H1 (cell line): Measurements from ENCODE around the gene PAXX. TPM values are rescaled to one million over a fixed set of nuclear protein-coding genes. Genes with fewer than 3 reads are reported as not detected.

Source experiments
- CTCF ChIA-PET: fragments of 300-600 bp; sonication (Branson Sonifier 250); formaldehyde crosslinking; loops from one replicate; lab custom pipeline; 2021; ENCODE audit not compliant: partially characterized antibody; lab: Charles Lee
- POLR2A ChIA-PET: fragments of 300-600 bp; sonication (Branson Sonifier 250); formaldehyde crosslinking; loops from one replicate; lab custom pipeline; 2021; ENCODE audit warnings: inconsistent platforms; ENCODE audit not compliant: partially characterized antibody; lab: Charles Lee
- DNase-seq, 2 experiments: peaks; one replicate each; pipeline versions ENCODE4 v3.0.0 to v3.0.0-alpha.2; 2010 to 2022; ENCODE audit warnings: low spot score in 2 of 2, low read depth in 1 of 2, mixed read lengths in 1 of 2
- FAIRE-seq: peaks from 2 replicates; lab custom pipeline; 2011; peaks lifted over from hg19 to GRCh38; lab: Jason Lieb, UNC
- H2AFZ ChIP-seq: 2 replicates; pipeline ENCODE4 v1.8.1; 2012; ENCODE audit warnings: low read length, inconsistent platforms
- H2AK5ac ChIP-seq: 2 replicates; pipeline ENCODE4 v1.6.1; 2013; ENCODE audit warnings: low read depth, low read length
- H2BK120ac ChIP-seq: replicated peaks from 2 replicates; pipeline ENCODE3; 2013; ENCODE audit warnings: low read depth, low read length, inconsistent platforms
- H2BK12ac ChIP-seq: 2 replicates; pipeline ENCODE4 v1.6.1; 2013; ENCODE audit warnings: low read depth, low read length
- H2BK15ac ChIP-seq: 2 replicates; pipeline ENCODE4 v1.6.1; 2013; ENCODE audit warnings: low read length
- H2BK20ac ChIP-seq: 2 replicates; pipeline ENCODE4 v1.6.1; 2013; ENCODE audit warnings: low read length
- H2BK5ac ChIP-seq: 2 replicates; pipeline ENCODE4 v1.6.1; 2013; ENCODE audit warnings: low read depth, low read length
- H3K14ac ChIP-seq: 2 replicates; pipeline ENCODE4 v1.6.1; 2013; ENCODE audit warnings: inconsistent platforms; ENCODE audit not compliant: insufficient read length
- H3K18ac ChIP-seq: 2 replicates; pipeline ENCODE4 v1.6.1; 2013; ENCODE audit warnings: low read length; ENCODE audit errors: extremely low read depth
- H3K23ac ChIP-seq: 2 replicates; pipeline ENCODE4 v1.6.1; 2013; ENCODE audit warnings: inconsistent platforms; ENCODE audit not compliant: insufficient read length
- H3K23me2 ChIP-seq: 2 replicates; pipeline ENCODE4 v1.6.1; 2013; ENCODE audit warnings: low read depth, low read length
- H3K27ac ChIP-seq: 2 replicates; pipeline ENCODE4 v1.6.1; 2011; ENCODE audit warnings: low read depth, low read length, inconsistent platforms
- H3K27me3 ChIP-seq, 4 experiments: replicated peaks in 1 of 4; 1 replicate in 1 of 4; 2 replicates in 3 of 4; pipeline versions ENCODE4 v1.6.1 to v1.8.1; 2011 to 2013; ENCODE audit warnings: low read length in 3 of 4, mild to moderate bottlenecking in 3 of 4, inconsistent platforms in 2 of 4, mixed read lengths in 2 of 4, moderate library complexity in 1 of 4; ENCODE audit not compliant: control insufficient read depth in 3 of 4, insufficient read depth in 3 of 4; ENCODE audit errors: extremely low read depth in 1 of 4
- H3K36me3 ChIP-seq, 4 experiments: 2 replicates each; pipeline versions ENCODE4 v1.6.1 to v1.8.1; 2011 to 2013; ENCODE audit warnings: mild to moderate bottlenecking in 4 of 4, low read length in 3 of 4, moderate library complexity in 2 of 4, control low read depth in 1 of 4, inconsistent platforms in 1 of 4; ENCODE audit not compliant: insufficient read depth in 4 of 4, control insufficient read depth in 2 of 4
- H3K4ac ChIP-seq: replicated peaks from 2 replicates; pipeline ENCODE3; 2013; ENCODE audit warnings: low read length, low read depth, mixed read lengths, inconsistent platforms; ENCODE audit not compliant: insufficient read length
- H3K4me1 ChIP-seq, 4 experiments: replicated peaks in 1 of 4; 1 replicate in 1 of 4; 2 replicates in 3 of 4; pipeline versions ENCODE4 v1.6.1 to v1.8.1; 2011 to 2013; ENCODE audit warnings: low read length in 3 of 4, inconsistent platforms in 2 of 4, mixed read lengths in 1 of 4; ENCODE audit not compliant: insufficient read depth in 4 of 4, control insufficient read depth in 3 of 4
- H3K4me2 ChIP-seq, 2 experiments: 2 replicates each; pipeline versions ENCODE4 v1.6.1 to v1.8.1; 2011 to 2013; ENCODE audit warnings: low read depth in 2 of 2, low read length in 2 of 2, control low read depth in 1 of 2, inconsistent platforms in 1 of 2, mild to moderate bottlenecking in 1 of 2; ENCODE audit not compliant: insufficient read depth in 1 of 2
- H3K4me3 ChIP-seq, 4 experiments: fragments of 200-600, 300-600 bp in 1 of 4; sonication (generic), shearing (Covaris generic), sonication (Bioruptor Twin) in 1 of 4; 2 replicates each; pipeline versions ENCODE4 v1.5.1 to v1.8.1; 2011 to 2016; ENCODE audit warnings: low read length in 4 of 4, low read depth in 3 of 4, control low read depth in 2 of 4, inconsistent platforms in 2 of 4, mild to moderate bottlenecking in 2 of 4, mixed read lengths in 1 of 4, moderate library complexity in 1 of 4; ENCODE audit not compliant: insufficient read depth in 2 of 4; ENCODE audit errors: extremely low read depth in 1 of 4
- H3K56ac ChIP-seq: replicated peaks from 2 replicates; pipeline ENCODE3; 2013; ENCODE audit warnings: low read depth, mild to moderate bottlenecking, mixed read lengths, low read length, inconsistent platforms; ENCODE audit not compliant: insufficient read length
- H3K79me1 ChIP-seq: 2 replicates; pipeline ENCODE4 v1.6.1; 2013; ENCODE audit warnings: low read depth, low read length, control low read depth
- H3K79me2 ChIP-seq, 2 experiments: 2 replicates each; pipeline versions ENCODE4 v1.6.1 to v1.8.1; 2012 to 2013; ENCODE audit warnings: low read length in 2 of 2, mild to moderate bottlenecking in 2 of 2, inconsistent platforms in 1 of 2; ENCODE audit not compliant: insufficient read depth in 2 of 2, control insufficient read depth in 1 of 2
- H3K9ac ChIP-seq, 4 experiments: replicated peaks in 1 of 4; 1 replicate in 1 of 4; 2 replicates in 3 of 4; pipeline versions ENCODE4 v1.6.1 to v1.8.1; 2011 to 2013; ENCODE audit warnings: low read depth in 3 of 4, low read length in 3 of 4, control low read depth in 2 of 4, mild to moderate bottlenecking in 2 of 4, moderate library complexity in 2 of 4, inconsistent platforms in 1 of 4; ENCODE audit errors: extremely low read depth in 1 of 4
- H3K9me3 ChIP-seq, 2 experiments: 2 replicates each; pipeline versions ENCODE4 v1.6.1 to v1.8.1; 2012 to 2013; ENCODE audit warnings: mild to moderate bottlenecking in 2 of 2, moderate library complexity in 2 of 2, control low read depth in 1 of 2, inconsistent platforms in 1 of 2, low read depth in 1 of 2, low read length in 1 of 2, mixed read lengths in 1 of 2; ENCODE audit not compliant: insufficient read depth in 2 of 2
- H4K20me1 ChIP-seq, 2 experiments: replicated peaks in 1 of 2; 2 replicates each; pipeline versions ENCODE3 to v1.8.1; 2011 to 2013; ENCODE audit warnings: inconsistent platforms in 2 of 2, low read length in 2 of 2, mild to moderate bottlenecking in 1 of 2; ENCODE audit not compliant: insufficient read depth in 2 of 2, control insufficient read depth in 1 of 2
- H4K5ac ChIP-seq: 2 replicates; pipeline ENCODE4 v1.6.1; 2013; ENCODE audit warnings: low read length, low read depth, mixed read lengths, inconsistent platforms; ENCODE audit not compliant: insufficient read length
- H4K8ac ChIP-seq: 2 replicates; pipeline ENCODE4 v1.8.0; 2013; ENCODE audit warnings: mild to moderate bottlenecking, moderate library complexity, low read length, inconsistent platforms; ENCODE audit not compliant: insufficient read depth; ENCODE audit errors: extremely low read depth
- H4K91ac ChIP-seq: replicated peaks from 2 replicates; pipeline ENCODE3; 2013; ENCODE audit warnings: low read length, mixed read lengths, inconsistent platforms; ENCODE audit not compliant: insufficient read length
- CHD1 ChIP-seq: IDR thresholded peaks from 2 replicates; pipeline ENCODE4 v1.6.1; 2012; ENCODE audit warnings: low read depth, low read length, improper control_type of control experiment
- CREB1 ChIP-seq: IDR thresholded peaks from 2 replicates; pipeline ENCODE4 v1.6.1; 2012; ENCODE audit warnings: inconsistent platforms
- CTCF ChIP-seq, 3 experiments: IDR thresholded peaks; 1 replicate in 2 of 3; 2 replicates in 1 of 3; pipeline versions ENCODE4 v1.5.1 to v1.6.1; 2011; ENCODE audit warnings: low read length in 3 of 3, mild to moderate bottlenecking in 3 of 3, inconsistent platforms in 2 of 3, low read depth in 1 of 3, moderate library complexity in 1 of 3; ENCODE audit not compliant: insufficient read depth in 1 of 3; ENCODE audit errors: control extremely low read depth in 1 of 3
- EP300 ChIP-seq, 2 experiments: IDR thresholded peaks; 1 replicate in 1 of 2; 2 replicates in 1 of 2; pipeline ENCODE4 v1.6.1; 2011 to 2012; ENCODE audit warnings: low read depth in 2 of 2, low read length in 2 of 2, mild to moderate bottlenecking in 2 of 2, borderline replicate concordance in 1 of 2, inconsistent platforms in 1 of 2, moderate library complexity in 1 of 2
- KDM5A ChIP-seq: fragments of 200-600 bp; IDR thresholded peaks from 2 replicates; pipeline ENCODE4 v1.7.1; 2012; ENCODE audit warnings: mild to moderate bottlenecking, low read length, inconsistent platforms, mixed read lengths
- RFX5 ChIP-seq: IDR thresholded peaks from 2 replicates; pipeline ENCODE4 v1.6.1; 2011; ENCODE audit warnings: low read depth, low read length, improper control_type of control experiment, borderline replicate concordance
- SP2 ChIP-seq: IDR thresholded peaks from 2 replicates; pipeline ENCODE4 v1.6.1; 2012; ENCODE audit warnings: mild to moderate bottlenecking, low read length, inconsistent platforms
- SUZ12 ChIP-seq: fragments of 200-600 bp; sonication (generic); IDR thresholded peaks from 2 replicates; pipeline ENCODE4 v1.6.1; 2012; ENCODE audit warnings: mild to moderate bottlenecking, inconsistent platforms, low read length, moderate library complexity, mixed read lengths
- TBP ChIP-seq: IDR thresholded peaks from 2 replicates; pipeline ENCODE4 v1.6.1; 2011; ENCODE audit warnings: low read depth, low read length, improper control_type of control experiment
- TCF12 ChIP-seq: IDR thresholded peaks from 2 replicates; pipeline ENCODE4 v1.6.1; 2011; ENCODE audit warnings: low read depth, mild to moderate bottlenecking, low read length
- WGBS, 2 experiments: shearing (Covaris generic) in 1 of 2; methylation state at CpG; one replicate each; pipeline versions ENCODE4 v1.1.6 to v1.1.7; 2013 to 2015; ENCODE audit warnings: low lambda C conversion rate in 2 of 2, mixed read lengths in 2 of 2, inconsistent platforms in 1 of 2, low coverage in 1 of 2, missing lambda C conversion rate in 1 of 2; ENCODE audit not compliant: insufficient replicate concordance in 2 of 2, insufficient coverage in 1 of 2, insufficient read length in 1 of 2; ENCODE audit errors: extremely low coverage in 1 of 2, missing lambda C conversion rate in 1 of 2; 5-methylcytosine and 5-hydroxymethylcytosine counted together
- polyA plus RNA-seq, 7 experiments: library from polyadenylated mRNA; depleted of rRNA in 3 of 7; stranded (reverse) in 5 of 7; unstranded in 2 of 7; fragments of >200 nt in 5 of 7; fragments of 200-250 nt in 2 of 7; gene quantifications; 1 replicate in 5 of 7; 2 replicates in 1 of 7; 4 replicates in 1 of 7; pipeline versions ENCODE4 v1.2.1 to v1.2.3, GENCODE V29; 2011 to 2013; ENCODE audit warnings: missing spikeins in 2 of 7, mixed read lengths in 2 of 7
- total RNA-seq: library from RNA; stranded (reverse); fragmentation: NEBNext Ultra II Directional; extraction: Animal tissue kit (Norgen Biotek cat#: 25700); gene quantifications from 2 replicates; pipeline ENCODE4 v1.2.1, GENCODE V29; 2021

PAXX gene
- total and polyA plus RNA-seq, 2 of the 8 experiments (the other 6 are each of a cell fraction or from before 2014, with no cell fraction given), result 43.4 to 45.9 TPM

- Histone ChIP-seq H3K9ac (no peak overlapping the region), H3K36me3 (peaks cover 0 to 12% (median 0%) of the 10 kb centered on the region in 4 experiments; a peak in 1 of 8 replicates), H2BK12ac (no peak overlapping the region), H3K27me3 (no peaks in the 10 kb centered on the region; a peak in 1 of 7 replicates), H3K23me2 (no peaks in the 10 kb centered on the region; the same call in 1 of the 2 replicates), H4K8ac (no peak overlapping the region), H3K4me2 (no peak overlapping the region), H3K4ac (no peak overlapping the region), H3K23ac (no peak overlapping the region), H3K27ac (no peak overlapping the region), H2BK120ac (no peak overlapping the region), H3K56ac (no peak overlapping the region), H2AK5ac (no peak overlapping the region), H4K5ac (no peak overlapping the region), H2BK5ac (no peak overlapping the region), H3K4me1 (peaks cover 0 to 4% (median under 1%) of the 10 kb centered on the region in 4 experiments; a peak in 2 of 7 replicates), H3K79me1 (no peaks in the 10 kb centered on the region), H4K20me1 (no peaks in the 10 kb centered on the region), H3K18ac (no peak overlapping the region), H2BK20ac (no peak overlapping the region), H3K9me3 (peaks cover 0 to 25% of the 10 kb centered on the region in 2 experiments; a peak in 2 of 4 replicates), H3K4me3 (no peak overlapping the region), H2BK15ac (no peak overlapping the region), H2AFZ (no peak overlapping the region), H3K14ac (no peak overlapping the region), H3K79me2 (no peaks in the 10 kb centered on the region), H4K91ac (no peak overlapping the region)
- DNase-seq (no peak), FAIRE-seq (no peak)
- POLR2A ChIA-PET, result interaction anchor here (1.0 kb wide), 1 partner anchor 20 kb away, joined by 4 read pairs; the partner anchor contains the start of gene PAXX
- CTCF ChIA-PET, result interaction anchor here (0.6 to 2.2 kb wide), 7 partner anchors 10 to 93 kb away, joined by 3 to 11 read pairs (median 5); no protein-coding TSS in a partner anchor
- 94% methylated on average over 21 of the region's 39 CpGs; no CpG with 5 or more reads in 1 of the 2 experiments for WGBS, 2 experiments
- TF ChIP-seq SP2 (no peak), SUZ12 (no peak), KDM5A (no peak), CREB1 (no peak), EP300 (IDR thresholded peaks at IDR 0.05; ENCODE audit: borderline replicate concordance in 1 of 2, low read depth in 2 of 2, low read length in 2 of 2) (no peak), RFX5 (no peak), CTCF (IDR thresholded peaks at IDR 0.05; ENCODE audit: control extremely low read depth in 1 of 3, insufficient read depth in 1 of 3, low read depth in 1 of 3, low read length in 3 of 3) (no peak), TBP (no peak), CHD1 (no peak), TCF12 (no peak)
Measured at GRCh38 chr9:137011907-137012675, 19.9 kb downstream of the PAXX start.
